ENCODE data around the gene TOX2.

The TOX2 gene

GRCh38 chr20:44020406-44021148 is 105.9 kb downstream of the TOX2 start:
- Histone ChIP-seq H3K9ac (ENCODE audit: low read length) (no peak overlapping the region), H4K20me1 (ENCODE audit: insufficient read depth, low read length) (peaks cover 86% of the 10 kb centered on the region), H3K27me3 (ENCODE audit: low read depth, low read length) (no peaks in the 10 kb centered on the region), H3K9me3 (ENCODE audit: insufficient read depth, low read length) (no peaks in the 10 kb centered on the region), H3K4me1 (ENCODE audit: low read length) (0 out of 2 replicates have a peak, but pooled peaks cover 4% of the 10 kb centered on the region), H2AFZ (ENCODE audit: low read depth, low read length) (no peak overlapping the region), H3K79me2 (ENCODE audit: low read length) (peaks cover 15% of the 10 kb centered on the region), H3K36me3 (replicated peaks; ENCODE audit: low read depth, low read length) (peaks cover 26% of the 10 kb centered on the region), H3K27ac (ENCODE audit: low read length) (no peak overlapping the region), H3K4me2 (ENCODE audit: low read length) (no peak overlapping the region), H3K4me3 (ENCODE audit: low read length) (no peak overlapping the region)
- TF ChIP-seq EZH2phosphoT487 (IDR thresholded peaks at IDR 0.05; ENCODE audit: low read depth) (no peak), CTCF (IDR thresholded peaks at IDR 0.05; ENCODE audit: low read depth, low read length) (no peak)

- Histone ChIP-seq H3K9me3 (ENCODE audit: insufficient read depth, low read length) (no peaks in the 10 kb centered on the region), H3K27me3 (ENCODE audit: low read depth, low read length) (no peaks in the 10 kb centered on the region), H3K36me3 (replicated peaks; ENCODE audit: low read depth, low read length) (peaks cover 24% of the 10 kb centered on the region), H4K20me1 (ENCODE audit: insufficient read depth, low read length) (peaks cover 84% of the 10 kb centered on the region), H3K79me2 (ENCODE audit: low read length) (peaks cover 18% of the 10 kb centered on the region), H3K4me1 (ENCODE audit: low read length) (0 out of 2 replicates have a peak, but pooled peaks cover 4% of the 10 kb centered on the region), H3K27ac (ENCODE audit: low read length) (no peak overlapping the region), H2AFZ (ENCODE audit: low read depth, low read length) (no peak overlapping the region), H3K4me3 (ENCODE audit: low read length) (no peak overlapping the region), H3K4me2 (ENCODE audit: low read length) (no peak overlapping the region), H3K9ac (ENCODE audit: low read length) (no peak overlapping the region)
- no peak for TF ChIP-seq EZH2phosphoT487 (IDR thresholded peaks at IDR 0.05; ENCODE audit: low read depth)
Measured at GRCh38 chr20:44021186-44021585, 106.5 kb downstream of the TOX2 start.

GRCh38 chr20:44021900-44022299 is 107.2 kb downstream of the TOX2 start:
- no peak overlapping the region for H3K9ac ChIP-seq (ENCODE audit: low read length)
- TF ChIP-seq CTCF (IDR thresholded peaks at IDR 0.05; ENCODE audit: low read depth, low read length) = no peak
- no peak for TF ChIP-seq EZH2phosphoT487 (IDR thresholded peaks at IDR 0.05; ENCODE audit: low read depth)
- no peak overlapping the region for H3K4me3 ChIP-seq (ENCODE audit: low read length)

GRCh38 chr20:44022464-44022863 is 107.8 kb downstream of the TOX2 start:
- Histone ChIP-seq H2AFZ (ENCODE audit: low read depth, low read length) (no peak overlapping the region), H3K4me2 (ENCODE audit: low read length) (no peak overlapping the region), H3K9me3 (ENCODE audit: insufficient read depth, low read length) (no peaks in the 10 kb centered on the region), H3K9ac (ENCODE audit: low read length) (no peak overlapping the region), H4K20me1 (ENCODE audit: insufficient read depth, low read length) (peaks cover 82% of the 10 kb centered on the region), H3K36me3 (replicated peaks; ENCODE audit: low read depth, low read length) (peaks cover 17% of the 10 kb centered on the region), H3K27me3 (ENCODE audit: low read depth, low read length) (no peaks in the 10 kb centered on the region), H3K4me1 (ENCODE audit: low read length) (0 out of 2 replicates have a peak, but pooled peaks cover 4% of the 10 kb centered on the region), H3K79me2 (ENCODE audit: low read length) (peaks cover 13% of the 10 kb centered on the region), H3K4me3 (ENCODE audit: low read length) (no peak overlapping the region), H3K27ac (ENCODE audit: low read length) (no peak overlapping the region)
- TF ChIP-seq EZH2phosphoT487 (IDR thresholded peaks at IDR 0.05; ENCODE audit: low read depth) = no peak

More at GRCh38 chr20:44021900-44022299, 107.2 kb downstream of the TOX2 start:
- no peak overlapping the region for H2AFZ ChIP-seq (ENCODE audit: low read depth, low read length)
- H3K9me3 ChIP-seq (ENCODE audit: insufficient read depth, low read length) = no peaks in the 10 kb centered on the region
- peaks cover 82% of the 10 kb centered on the region for H4K20me1 ChIP-seq (ENCODE audit: insufficient read depth, low read length)
- H3K4me1 ChIP-seq (ENCODE audit: low read length) = 0 out of 2 replicates have a peak, but pooled peaks cover 4% of the 10 kb centered on the region
- H3K27ac ChIP-seq (ENCODE audit: low read length) = no peak overlapping the region
- no peaks in the 10 kb centered on the region for H3K27me3 ChIP-seq (ENCODE audit: low read depth, low read length)
- H3K36me3 ChIP-seq (replicated peaks; ENCODE audit: low read depth, low read length) = peaks cover 19% of the 10 kb centered on the region
- no peak overlapping the region for H3K4me2 ChIP-seq (ENCODE audit: low read length)
- peaks cover 13% of the 10 kb centered on the region for H3K79me2 ChIP-seq (ENCODE audit: low read length)
